Transverse colon (tissue), 4 donors: ENCODE results near the gene ARF1.

Experiments
- CTCF ChIP-seq, 5 experiments: fragments of 200-600 bp in 3 of 5; fragments of 450-650 bp in 2 of 5; sonication (generic) in 3 of 5; IDR thresholded peaks; 1 replicate in 2 of 5; 2 replicates in 3 of 5; pipeline ENCODE4 v1.5.1; 2016 to 2017; ENCODE audit warnings: antibody characterized with exemption in 5 of 5, inconsistent platforms in 3 of 5, mild to moderate bottlenecking in 2 of 5, moderate library complexity in 1 of 5
- EP300 ChIP-seq: sonication (generic); formaldehyde crosslinking; IDR thresholded peaks from one replicate; pipeline ENCODE4 v1.6.1; 2017; ENCODE audit warnings: antibody characterized with exemption, low read depth
- POLR2A ChIP-seq: fragments of 450-650 bp; IDR thresholded peaks from one replicate; pipeline ENCODE4 v1.6.1; 2016; ENCODE audit warnings: antibody characterized with exemption, mild to moderate bottlenecking, moderate library complexity
- POLR2AphosphoS5 ChIP-seq, 3 donors: sonication (generic); formaldehyde crosslinking; IDR thresholded peaks; one replicate each; pipeline ENCODE4 v1.6.1; 2016; ENCODE audit warnings: antibody characterized with exemption in 3 of 3

GRCh38 chr1:228109962-228110488, 27.5 kb downstream of the ARF1 start:
- TF ChIP-seq CTCF (IDR thresholded peaks at IDR 0.05) (no peak), POLR2A (no peak), EP300 (no peak), POLR2AphosphoS5 (IDR thresholded peaks at IDR 0.05) (no peak)
